ENCODE measurements around the gene PDC.
"Not testable (repeated sequence)": the region's sequence is repeated elsewhere in the genome, so short reads cannot be mapped to it uniquely, and the experiment has no call there.

Gene PDC

GRCh38 chr1:186465491-186465890, 4.6 kb upstream of the PDC start:
- not testable (repeated sequence) for DNase-seq (ENCODE audit: low spot score)

GRCh38 chr1:186463926-186464325, 3.0 kb upstream of the PDC start:
- DNase-seq (ENCODE audit: low spot score) = no peak

- DNase-seq (ENCODE audit: low spot score) = no peak
Observed at GRCh38 chr1:186463511-186463910, 2.6 kb upstream of the PDC start.

- DNase-seq (ENCODE audit: low spot score) = not testable (repeated sequence)
Observed at GRCh38 chr1:186459161-186459560, 1.8 kb downstream of the PDC start.

GRCh38 chr1:186456729-186457255, 4.1 kb downstream of the PDC start:
- no peak for DNase-seq (ENCODE audit: low spot score)

- no peak for DNase-seq (ENCODE audit: low spot score)
Observed at GRCh38 chr1:186454981-186455380, 5.9 kb downstream of the PDC start.

GRCh38 chr1:186446152-186446551, 14.8 kb downstream of the PDC start:
- DNase-seq (ENCODE audit: low spot score) = no peak

- DNase-seq (ENCODE audit: low spot score) = no peak
Observed at GRCh38 chr1:186443638-186444037, 17.3 kb downstream of the PDC start.

GRCh38 chr1:186442651-186443375, 18.1 kb downstream of the PDC start:
- DNase-seq (ENCODE audit: low spot score) = no peak

GRCh38 chr1:186440584-186440983, 20.3 kb downstream of the PDC start:
- no peak for DNase-seq (ENCODE audit: low spot score)

GRCh38 chr1:186438567-186438966, 22.3 kb downstream of the PDC start:
- DNase-seq (ENCODE audit: low spot score) = no peak

GRCh38 chr1:186435336-186435735, 25.6 kb downstream of the PDC start:
- DNase-seq (ENCODE audit: low spot score) = no peak

GRCh38 chr1:186429017-186429416, 31.9 kb downstream of the PDC start:
- DNase-seq (ENCODE audit: low spot score) = no peak

- no peak for DNase-seq (ENCODE audit: low spot score)
Observed at GRCh38 chr1:186426118-186426517, 34.8 kb downstream of the PDC start.

- no peak for DNase-seq (ENCODE audit: low spot score)
Observed at GRCh38 chr1:186424539-186424938, 36.4 kb downstream of the PDC start.

- no peak for DNase-seq (ENCODE audit: low spot score)
Observed at GRCh38 chr1:186421446-186421845, 39.5 kb downstream of the PDC start.

- DNase-seq (ENCODE audit: low spot score) = no peak
Observed at GRCh38 chr1:186420923-186421322, 40.0 kb downstream of the PDC start.

GRCh38 chr1:186420311-186420710, 40.6 kb downstream of the PDC start:
- DNase-seq (ENCODE audit: low spot score) = no peak

GRCh38 chr1:186418503-186418902, 42.4 kb downstream of the PDC start:
- DNase-seq (ENCODE audit: low spot score) = no peak

- DNase-seq (ENCODE audit: low spot score) = no peak
Observed at GRCh38 chr1:186413319-186413718, 47.6 kb downstream of the PDC start.

GRCh38 chr1:186409091-186409490, 51.8 kb downstream of the PDC start:
- DNase-seq (ENCODE audit: low spot score) = no peak

- DNase-seq (ENCODE audit: low spot score) = peak; percentile 13
Observed at GRCh38 chr1:186404454-186405051, 56.4 kb downstream of the PDC start.

- DNase-seq (ENCODE audit: low spot score) = no peak
Observed at GRCh38 chr1:186403632-186404031, 57.3 kb downstream of the PDC start.

- DNase-seq (ENCODE audit: low spot score) = not testable (repeated sequence)
Observed at GRCh38 chr1:186401446-186401845, 59.5 kb downstream of the PDC start.

Data from CD4-positive, alpha-beta T cell treated with Interleukin-6 at 100 ng/mL for 8 hours (primary cell).